ENCODE measurements around the gene UBALD1. TPM values are rescaled to one million over a fixed set of nuclear protein-coding genes. Genes with fewer than 3 reads are reported as not detected.

The UBALD1 gene
- 5.9 and 13.4 TPM in 2 replicates for total RNA-seq

GRCh38 chr16:4614571-4615383 is at the start of gene UBALD1:
TSS of gene UBALD1 (minus strand) at chr16:4614888. CDS start at chr16:4614797, 91 bp downstream.
- peak; percentile 90 for DNase-seq

DNA sequence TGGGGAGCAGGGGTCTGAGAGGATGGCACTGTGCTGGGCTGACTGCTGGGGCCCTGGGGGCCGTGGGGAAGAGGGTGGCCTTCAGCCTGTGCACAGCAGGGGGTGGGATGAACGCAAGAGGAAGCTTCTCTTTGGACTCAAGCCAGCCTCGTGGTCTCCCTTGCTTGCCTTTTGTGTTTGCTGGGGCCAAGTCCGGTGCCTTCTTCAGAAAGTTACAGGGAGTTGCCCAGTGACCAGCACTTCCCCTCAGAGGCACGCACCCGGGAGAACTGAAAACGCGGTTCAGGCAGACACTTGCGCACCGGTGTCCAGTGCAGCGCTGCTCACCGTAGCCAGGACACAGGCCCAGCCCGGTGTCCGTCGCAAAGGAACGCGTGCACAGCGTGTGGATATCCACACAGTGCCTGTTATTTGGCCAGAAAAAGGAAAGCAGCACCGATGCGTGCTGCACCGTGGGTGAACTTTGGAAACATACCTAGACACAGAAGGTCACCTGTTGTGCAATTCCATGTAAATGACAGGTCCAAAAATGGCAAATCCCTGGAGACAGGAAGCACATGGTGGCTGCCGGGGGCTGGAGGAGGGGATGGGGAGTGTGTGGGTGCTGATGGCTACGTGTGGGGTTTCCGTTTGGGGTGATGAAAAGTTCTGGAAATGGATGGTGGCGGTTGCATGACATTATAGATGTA is 49.2 kb upstream of the UBALD1 start:
- DNase-seq, result peak; percentile 67

DNA sequence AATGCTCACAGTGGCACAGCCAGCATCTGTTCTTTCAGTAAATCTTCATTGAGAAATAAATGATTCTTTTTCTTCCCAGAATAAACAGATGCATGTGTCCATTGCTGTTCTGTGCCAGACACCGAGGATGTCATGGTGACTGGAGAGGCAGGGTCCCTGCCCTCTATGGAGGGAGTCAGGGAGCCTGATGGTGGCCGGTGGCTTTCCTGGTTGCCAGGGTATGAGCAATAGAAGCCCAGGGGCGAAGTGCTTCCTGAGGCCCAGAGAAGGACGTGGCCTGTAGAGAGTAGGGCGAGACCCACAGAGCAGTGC is 48.7 kb upstream of the UBALD1 start:
- DNase-seq, result no peak

- peak; percentile 27 for DNase-seq
These were observed 47.0 kb upstream of the UBALD1 start for GRCh38 chr16:4661661-4662060.

DNA sequence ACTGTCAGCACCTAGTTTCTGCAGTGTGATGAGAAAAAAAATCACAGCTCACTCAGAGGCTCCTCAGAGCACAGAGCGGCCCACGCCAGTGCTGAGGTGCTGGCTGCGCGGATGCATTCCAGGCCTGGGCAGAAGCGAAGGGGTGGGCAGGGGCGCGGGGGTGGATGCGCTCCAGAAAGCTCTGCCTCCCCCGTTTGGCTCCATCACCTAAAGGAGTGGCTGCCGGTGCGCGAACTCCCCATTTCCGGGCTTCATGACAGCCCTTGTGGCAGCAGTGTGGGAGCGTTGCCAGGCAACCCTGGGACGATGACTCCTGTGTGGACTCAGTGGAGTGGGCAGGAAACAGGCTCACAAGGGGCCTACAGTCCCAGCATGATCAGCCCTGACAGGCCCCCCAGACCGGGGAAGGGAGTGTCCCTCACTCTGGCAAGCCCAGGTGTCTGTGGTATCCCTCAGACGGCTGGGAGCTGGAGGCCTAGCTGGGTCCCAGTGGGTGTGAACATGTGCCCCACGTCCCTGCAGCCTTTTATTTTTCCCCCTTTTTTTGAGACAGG is 45.8 kb upstream of the UBALD1 start:
- DNase-seq, result peak; percentile 81

DNA sequence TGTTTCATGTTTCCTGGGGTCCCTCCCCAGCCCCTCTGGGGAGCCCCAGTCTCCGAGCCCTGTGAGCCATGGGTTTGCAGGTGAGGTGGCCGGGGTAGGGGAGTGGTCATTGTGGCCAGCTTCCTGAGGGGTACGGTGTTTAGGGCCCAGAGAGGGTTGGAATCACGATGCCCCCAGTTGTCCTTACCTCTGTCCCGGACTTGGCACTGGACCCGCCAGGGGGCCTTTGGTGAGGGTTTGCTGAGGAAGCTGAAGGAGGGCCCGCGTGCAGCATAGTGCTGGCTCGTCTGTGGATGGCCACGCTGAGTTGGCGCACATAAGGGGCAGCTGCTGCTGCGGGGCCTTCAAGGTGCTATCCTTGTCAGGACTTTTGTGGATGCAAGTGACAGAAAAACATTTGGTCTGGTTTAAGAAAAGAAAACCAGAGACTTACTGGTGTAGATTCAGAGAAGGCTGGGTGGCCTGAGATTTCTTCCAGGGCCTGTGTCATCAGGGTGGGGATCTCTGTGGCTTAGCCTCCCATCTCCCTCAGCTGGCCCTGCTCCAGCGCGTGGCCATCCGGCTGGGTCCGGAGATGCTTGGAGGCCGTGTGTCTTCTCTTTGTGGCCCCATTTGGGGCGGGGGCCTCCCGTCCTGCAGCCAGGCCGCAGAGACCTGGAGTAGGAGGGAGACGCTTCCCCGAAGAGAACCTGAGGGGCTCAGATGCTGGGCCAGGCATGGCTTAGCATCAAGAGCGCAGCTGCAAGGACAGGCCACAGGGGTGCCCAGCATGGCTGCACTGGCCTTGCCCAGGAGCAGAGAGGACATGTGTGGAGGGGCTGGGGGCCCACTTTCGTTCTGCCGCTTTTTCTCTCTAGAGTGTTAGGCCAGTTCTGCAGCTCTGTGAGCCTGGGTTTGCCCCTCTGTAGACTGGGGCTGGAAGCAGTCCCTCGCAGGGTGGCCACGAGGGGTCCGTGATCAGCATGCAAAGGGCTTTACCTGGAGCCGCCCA is 45.0 kb upstream of the UBALD1 start:
- no peak for DNase-seq

DNA sequence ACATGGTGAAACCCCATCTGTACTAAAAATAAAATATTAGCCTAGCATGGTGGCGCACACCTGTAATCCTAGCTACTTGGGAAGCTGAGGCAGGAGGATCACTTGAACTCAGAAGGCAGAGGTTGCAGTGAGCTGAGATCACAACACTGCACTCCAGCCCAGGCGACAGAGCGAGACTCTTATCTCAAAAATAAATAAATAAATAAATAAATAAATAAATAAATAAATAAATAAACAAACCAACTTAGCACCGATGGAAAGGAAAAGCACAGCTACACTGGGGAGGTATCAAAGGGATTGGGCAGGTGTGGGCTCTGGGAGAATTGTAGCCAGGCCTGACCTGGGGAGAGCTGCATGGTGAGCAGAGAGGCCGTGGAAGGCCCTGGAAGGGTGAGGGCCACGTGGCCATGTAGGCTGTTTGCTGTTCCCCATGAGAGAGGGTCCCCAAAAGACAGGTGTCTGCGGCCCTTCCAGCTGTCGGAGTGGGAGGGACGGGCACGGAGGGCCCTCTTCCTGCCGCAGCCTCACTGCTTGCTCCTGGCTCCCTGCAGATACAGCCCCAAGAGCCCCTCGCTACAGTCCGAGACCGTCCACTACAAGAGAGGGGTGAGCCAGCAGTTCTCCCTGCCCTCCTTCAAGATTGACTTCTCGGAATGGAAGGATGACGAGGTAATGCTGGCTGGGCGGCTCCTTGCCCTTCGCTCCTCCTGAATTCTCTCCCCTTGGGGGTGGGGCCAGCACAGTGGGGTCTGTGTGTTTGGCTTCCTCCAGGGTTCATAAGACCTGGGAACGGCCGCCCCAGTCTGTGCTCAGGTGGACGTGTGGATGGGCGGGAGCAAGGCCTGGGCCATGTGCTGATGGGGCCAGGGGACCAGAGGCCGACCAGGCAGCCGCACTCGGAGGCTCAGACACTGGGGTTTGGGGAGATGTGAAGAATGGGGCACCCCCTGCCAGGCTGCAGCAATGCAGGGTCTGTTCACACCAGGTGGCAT is 42.3 kb upstream of the UBALD1 start:
- DNase-seq, result no peak

DNA sequence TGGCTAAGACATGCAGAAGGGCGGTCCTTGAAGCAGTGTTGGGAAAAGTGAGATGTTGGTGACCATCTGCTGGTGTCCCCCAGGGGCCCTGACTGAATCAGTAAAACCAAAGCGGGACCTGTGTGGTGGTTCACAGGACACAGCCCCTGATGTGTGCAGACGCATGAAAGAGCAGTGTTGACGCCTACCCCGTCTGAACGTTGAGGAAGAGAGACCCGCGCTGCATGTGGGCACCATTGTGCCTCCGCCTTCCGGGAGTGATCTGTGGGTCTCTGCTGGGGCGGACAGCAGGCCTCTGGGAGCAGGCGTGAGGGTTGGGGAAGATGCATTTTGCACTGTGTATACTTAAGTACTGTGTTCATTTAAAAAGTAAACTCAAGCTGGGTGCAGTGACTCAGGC is 41.5 kb upstream of the UBALD1 start:
- DNase-seq, result no peak

DNA sequence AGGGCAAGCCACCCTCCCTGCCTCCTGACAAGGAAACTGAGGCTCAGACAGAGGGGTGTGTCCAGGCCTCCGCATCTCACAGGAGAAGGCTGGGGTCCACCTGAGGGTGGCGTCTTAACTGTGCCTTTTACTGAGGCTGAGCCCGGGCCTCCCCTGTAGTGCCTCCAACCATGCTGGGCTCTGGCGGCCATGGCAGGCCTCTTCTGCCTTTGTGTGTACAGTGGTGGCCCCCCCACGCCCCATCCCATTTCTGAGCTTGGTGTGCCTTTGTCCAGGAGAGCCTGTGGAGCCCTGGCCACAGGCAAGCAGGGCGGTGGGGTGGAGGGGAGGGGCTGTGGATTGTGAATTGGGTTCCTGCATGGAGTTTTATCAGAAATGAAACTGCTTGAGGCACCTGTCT is 41.1 kb upstream of the UBALD1 start:
- DNase-seq, result no peak

DNA sequence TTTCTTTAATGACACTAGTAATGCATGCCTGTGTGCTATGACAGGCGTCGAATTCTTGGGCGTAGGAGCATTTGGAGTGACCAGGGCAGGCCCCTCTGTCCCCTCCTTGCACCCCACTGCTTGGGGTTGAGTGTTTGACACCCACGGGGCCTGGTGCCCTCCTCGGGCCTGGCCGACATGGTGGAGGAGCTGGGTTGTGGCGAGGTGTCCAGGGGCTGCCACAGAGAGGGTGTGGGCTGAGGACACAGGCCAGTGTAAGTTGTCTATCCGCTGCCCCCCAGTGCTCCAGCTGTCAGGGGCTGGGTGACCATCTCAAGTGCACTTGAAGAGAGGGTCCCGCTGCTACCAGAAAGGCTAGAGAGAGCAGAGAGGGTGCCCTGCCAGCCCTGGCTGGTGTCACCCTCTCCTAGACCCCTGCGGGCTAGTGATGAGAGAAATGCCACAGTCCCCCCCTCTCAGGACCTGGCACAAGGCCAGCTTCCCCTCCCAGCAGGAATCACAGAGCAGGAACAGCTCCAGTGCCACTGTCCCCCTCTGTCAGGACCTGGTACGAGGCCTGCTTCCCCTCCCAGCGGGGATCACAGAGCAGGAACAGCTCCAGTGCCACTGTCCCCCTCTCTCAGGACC is 40.4 kb upstream of the UBALD1 start:
- DNase-seq, result no peak

GRCh38 chr16:4654011-4654963 is 39.6 kb upstream of the UBALD1 start:
- DNase-seq, result no peak

DNA sequence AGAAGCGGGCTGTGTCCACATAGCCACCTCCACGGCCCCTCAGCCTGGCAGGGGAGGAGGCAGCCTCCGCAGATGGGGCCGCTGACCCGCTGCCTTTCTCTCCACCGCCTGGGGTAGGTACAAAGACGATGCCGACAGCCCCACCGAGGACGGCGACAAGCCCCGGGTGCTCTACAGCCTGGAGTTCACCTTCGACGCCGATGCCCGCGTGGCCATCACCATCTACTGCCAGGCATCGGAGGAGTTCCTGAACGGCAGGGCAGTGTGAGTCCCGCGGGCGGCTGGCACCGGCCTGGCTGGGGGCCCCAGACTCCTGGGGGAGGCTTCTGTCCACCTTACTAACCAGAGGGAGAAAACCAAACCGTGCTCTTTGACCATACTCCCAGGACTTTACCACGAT is 37.9 kb upstream of the UBALD1 start:
- no peak for DNase-seq

GRCh38 chr16:4651827-4652226 is 37.1 kb upstream of the UBALD1 start:
- no peak for DNase-seq

GRCh38 chr16:4650443-4651074 is 35.9 kb upstream of the UBALD1 start:
- DNase-seq, result peak; percentile 78

DNA sequence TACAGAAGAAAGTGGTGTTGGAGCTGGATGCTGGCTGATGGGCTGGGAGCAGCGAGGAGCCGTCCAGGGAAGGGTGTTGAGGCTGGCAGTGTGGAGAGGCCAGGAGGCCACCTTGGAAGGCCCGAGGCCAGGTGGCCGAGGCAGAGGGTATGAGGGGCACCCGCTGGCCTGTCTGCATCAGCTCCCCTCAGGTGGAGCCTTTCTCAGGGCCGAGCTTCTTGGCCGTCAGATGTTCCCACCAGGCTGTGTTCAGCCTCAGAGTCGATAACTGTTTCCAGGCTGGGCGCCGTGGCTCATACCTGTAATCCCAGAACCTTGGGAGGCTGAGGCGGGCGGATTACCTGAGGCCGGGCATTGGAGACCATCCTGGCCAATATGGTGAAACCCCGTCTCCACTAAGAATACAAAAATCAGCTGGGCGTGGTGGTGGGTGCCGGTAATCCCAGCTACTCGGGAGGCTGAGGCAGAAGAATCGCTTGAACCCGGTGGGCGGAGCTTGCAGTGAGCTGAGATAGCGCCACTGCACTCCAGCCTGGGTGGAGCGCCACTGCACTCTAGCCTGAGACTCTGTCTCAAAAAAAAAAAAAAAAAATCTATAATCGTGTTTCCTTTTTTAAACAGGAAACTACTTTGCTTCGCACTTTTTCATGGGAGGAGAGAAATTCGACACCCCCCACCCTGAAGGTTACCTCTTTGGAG is 35.2 kb upstream of the UBALD1 start:
- no peak for DNase-seq

DNA sequence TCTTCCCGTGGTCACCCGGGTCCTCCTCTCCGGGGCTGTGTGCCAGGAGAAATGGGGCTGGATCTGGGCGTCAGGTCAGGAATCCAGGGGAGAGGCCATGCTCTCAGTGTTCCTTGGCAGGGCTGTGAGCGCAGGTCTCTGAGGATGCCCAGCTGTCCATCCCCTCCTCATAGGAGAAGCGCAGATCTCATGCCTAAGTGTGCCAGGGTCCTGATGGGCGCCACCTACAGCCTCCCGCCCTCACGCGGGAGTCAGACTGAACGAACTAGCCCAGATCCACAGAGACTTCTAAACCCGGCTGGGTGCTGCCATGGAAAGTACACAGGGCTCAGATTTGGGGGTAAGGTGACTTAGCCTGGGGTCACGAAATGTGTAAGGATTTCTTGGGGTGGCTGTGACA is 34.2 kb upstream of the UBALD1 start:
- no peak for DNase-seq

DNA sequence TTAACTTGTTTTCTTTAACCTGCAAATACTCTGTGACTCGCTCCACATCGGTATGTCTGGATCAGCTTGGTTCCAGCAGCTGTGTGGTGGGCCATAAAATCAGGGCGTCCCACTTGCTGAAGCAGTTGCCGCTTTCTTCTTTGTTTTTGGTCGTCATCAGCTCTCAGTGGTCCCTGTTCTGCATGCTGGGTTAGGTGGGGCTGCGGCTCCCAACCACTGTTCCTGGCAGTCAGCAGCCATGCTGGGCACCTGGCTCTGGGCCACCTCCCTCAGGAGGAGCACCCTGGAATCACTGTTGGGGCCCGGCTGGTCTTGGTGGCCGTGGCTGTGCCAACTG is 32.9 kb upstream of the UBALD1 start:
- no peak for DNase-seq

GRCh38 chr16:4646773-4647643 is 32.3 kb upstream of the UBALD1 start:
- DNase-seq, result no peak
